GM12892 (cell line): Measurements from ENCODE around the gene FBXO22.

ENCODE experiments used
- POLR2A ChIP-seq: IDR thresholded peaks from 2 replicates; pipeline ENCODE4 v1.6.1; 2011; ENCODE audit warnings: low read depth, low read length, control low read depth
- POLR2AphosphoS5 ChIP-seq: IDR thresholded peaks from 2 replicates; pipeline ENCODE4 v1.6.1; 2011; ENCODE audit warnings: low read depth, low read length, control low read depth
- TAF1 ChIP-seq: IDR thresholded peaks from 2 replicates; pipeline ENCODE4 v1.6.1; 2011; ENCODE audit warnings: low read depth, mild to moderate bottlenecking, control low read depth, low read length, borderline replicate concordance

DNA sequence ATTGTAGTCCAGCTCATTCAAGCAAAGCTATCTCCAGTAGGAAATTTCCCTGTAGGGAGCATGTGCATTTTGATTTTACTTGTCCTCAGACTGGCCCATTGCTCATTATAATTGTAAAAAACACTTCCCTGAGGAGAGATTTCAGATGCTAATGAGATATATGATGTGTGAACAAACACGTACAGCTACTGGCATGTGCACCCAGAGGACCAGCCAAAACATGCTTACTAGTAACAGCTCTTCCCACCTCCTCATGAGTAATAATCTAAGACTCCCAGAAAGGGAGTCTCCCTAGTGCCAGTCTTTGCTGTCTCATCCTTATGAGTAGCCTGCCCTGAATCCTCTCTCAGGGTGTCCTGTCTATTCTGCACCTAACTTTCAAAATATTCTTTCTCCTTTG lies 43.4 kb downstream of the FBXO22 start:
- TF ChIP-seq TAF1 (no peak), POLR2A (no peak), POLR2AphosphoS5 (no peak)
